WTC11 (cell line): Measurements from ENCODE around the gene RNGTT. TPM values are rescaled to one million over a fixed set of nuclear protein-coding genes. Genes with fewer than 3 reads are reported as not detected.

Experiments used
- AR ChIP-seq: fragments of 250-450 bp; sonication (Bioruptor Pico); IDR thresholded peaks from 2 replicates; pipeline ENCODE4 v1.9.0; 2021; ENCODE audit warnings: mild to moderate bottlenecking
- ATF2 ChIP-seq: sonication (generic); formaldehyde crosslinking; IDR thresholded peaks from 2 replicates; pipeline ENCODE4 v1.8.1; 2022; ENCODE audit warnings: low read depth, missing genetic modification reagents, borderline replicate concordance
- ELF4 ChIP-seq: sonication (generic); formaldehyde crosslinking; IDR thresholded peaks from 2 replicates; pipeline ENCODE4 v1.8.1; 2022; ENCODE audit warnings: low read depth, mild to moderate bottlenecking, moderate library complexity, missing genetic modification reagents
- EMX1 ChIP-seq: fragments of 250-450 bp; sonication (Bioruptor Pico); IDR thresholded peaks from 2 replicates; pipeline ENCODE4 v1.8.0; 2021; ENCODE audit warnings: mild to moderate bottlenecking
- FOXK1 ChIP-seq: sonication (generic); formaldehyde crosslinking; IDR thresholded peaks from 2 replicates; pipeline ENCODE4 v1.8.0; 2022; ENCODE audit warnings: mild to moderate bottlenecking, moderate library complexity, missing genetic modification reagents
- FOXP1 ChIP-seq: sonication (generic); formaldehyde crosslinking; IDR thresholded peaks from 2 replicates; pipeline ENCODE4 v1.8.0; 2022; ENCODE audit warnings: missing genetic modification reagents, mild to moderate bottlenecking, moderate library complexity, borderline replicate concordance
- IRF2 ChIP-seq: sonication (generic); formaldehyde crosslinking; IDR thresholded peaks from 2 replicates; pipeline ENCODE4 v1.8.0; 2022; ENCODE audit warnings: low read depth, missing genetic modification reagents, borderline replicate concordance
- NFE2L1 ChIP-seq: sonication (generic); formaldehyde crosslinking; IDR thresholded peaks from 2 replicates; pipeline ENCODE4 v1.8.1; 2023; ENCODE audit warnings: missing genetic modification reagents
- NR1H2 ChIP-seq: sonication (generic); formaldehyde crosslinking; IDR thresholded peaks from 2 replicates; pipeline ENCODE4 v1.9.0; 2021; ENCODE audit warnings: mild to moderate bottlenecking, moderate library complexity, missing genetic modification reagents
- NR2C2 ChIP-seq: sonication (generic); formaldehyde crosslinking; IDR thresholded peaks from 2 replicates; pipeline ENCODE4 v1.8.0; 2022; ENCODE audit warnings: mild to moderate bottlenecking, missing genetic modification reagents
- SMAD4 ChIP-seq: sonication (generic); formaldehyde crosslinking; IDR thresholded peaks from 2 replicates; pipeline ENCODE4 v1.8.0; 2022; ENCODE audit warnings: mild to moderate bottlenecking, missing genetic modification reagents
- TEAD1 ChIP-seq: sonication (generic); formaldehyde crosslinking; IDR thresholded peaks from 2 replicates; pipeline ENCODE4 v1.8.0; 2022; ENCODE audit warnings: mild to moderate bottlenecking, missing genetic modification reagents
- ZBTB43 ChIP-seq: sonication (generic); formaldehyde crosslinking; IDR thresholded peaks from 2 replicates; pipeline ENCODE4 v1.8.1; 2023; ENCODE audit warnings: mild to moderate bottlenecking, missing genetic modification reagents
- ZNF121 ChIP-seq: sonication (generic); formaldehyde crosslinking; IDR thresholded peaks from 2 replicates; pipeline ENCODE4 v1.8.0; 2023; ENCODE audit warnings: missing genetic modification reagents
- ZNF219 ChIP-seq: sonication (generic); formaldehyde crosslinking; IDR thresholded peaks from 2 replicates; pipeline ENCODE4 v1.8.0; 2023; ENCODE audit warnings: missing genetic modification reagents, mild to moderate bottlenecking, borderline replicate concordance
- ZNF263 ChIP-seq: sonication (generic); formaldehyde crosslinking; IDR thresholded peaks from 2 replicates; pipeline ENCODE4 v1.8.1; 2022; ENCODE audit warnings: low read depth, mild to moderate bottlenecking, moderate library complexity, missing genetic modification reagents
- ZNF396 ChIP-seq: fragments of 250-450 bp; sonication (Bioruptor Pico); IDR thresholded peaks from 2 replicates; pipeline ENCODE4 v1.8.0; 2021; ENCODE audit warnings: mild to moderate bottlenecking, moderate library complexity, borderline replicate concordance
- ZNF532 ChIP-seq: fragments of 250-450 bp; sonication (Bioruptor Pico); IDR thresholded peaks from 2 replicates; pipeline ENCODE4 v1.9.0; 2021; ENCODE audit warnings: mild to moderate bottlenecking, borderline replicate concordance
- ZNF671 ChIP-seq: fragments of 250-450 bp; sonication (Bioruptor Pico); IDR thresholded peaks from 2 replicates; pipeline ENCODE4 v1.8.0; 2021; ENCODE audit warnings: mild to moderate bottlenecking
- total RNA-seq: library from RNA; stranded (reverse); gene quantifications from 3 replicates; pipeline ENCODE4 v1.2.3, GENCODE V29; 2021
- TF ChIP-seq, protein P1 (sequence below): sonication (generic); formaldehyde crosslinking; IDR thresholded peaks from 2 replicates; pipeline ENCODE4 v1.8.0; 2023; ENCODE audit warnings: missing genetic modification reagents, mild to moderate bottlenecking, borderline replicate concordance
- TF ChIP-seq, protein P2 (sequence below): sonication (generic); formaldehyde crosslinking; IDR thresholded peaks from 2 replicates; pipeline ENCODE4 v1.8.0; 2022; ENCODE audit warnings: mild to moderate bottlenecking, missing genetic modification reagents
- TF ChIP-seq, protein P3 (sequence below): sonication (generic); formaldehyde crosslinking; IDR thresholded peaks from 2 replicates; pipeline ENCODE4 v1.8.1; 2022; ENCODE audit warnings: mild to moderate bottlenecking, moderate library complexity, missing genetic modification reagents

RNGTT gene
- total RNA-seq, 1 experiment from 2014 or later: 20.4 TPM

GRCh38 chr6:88963139-88964090 is at the start of gene RNGTT (continued):
- TF ChIP-seq, protein P1, sequence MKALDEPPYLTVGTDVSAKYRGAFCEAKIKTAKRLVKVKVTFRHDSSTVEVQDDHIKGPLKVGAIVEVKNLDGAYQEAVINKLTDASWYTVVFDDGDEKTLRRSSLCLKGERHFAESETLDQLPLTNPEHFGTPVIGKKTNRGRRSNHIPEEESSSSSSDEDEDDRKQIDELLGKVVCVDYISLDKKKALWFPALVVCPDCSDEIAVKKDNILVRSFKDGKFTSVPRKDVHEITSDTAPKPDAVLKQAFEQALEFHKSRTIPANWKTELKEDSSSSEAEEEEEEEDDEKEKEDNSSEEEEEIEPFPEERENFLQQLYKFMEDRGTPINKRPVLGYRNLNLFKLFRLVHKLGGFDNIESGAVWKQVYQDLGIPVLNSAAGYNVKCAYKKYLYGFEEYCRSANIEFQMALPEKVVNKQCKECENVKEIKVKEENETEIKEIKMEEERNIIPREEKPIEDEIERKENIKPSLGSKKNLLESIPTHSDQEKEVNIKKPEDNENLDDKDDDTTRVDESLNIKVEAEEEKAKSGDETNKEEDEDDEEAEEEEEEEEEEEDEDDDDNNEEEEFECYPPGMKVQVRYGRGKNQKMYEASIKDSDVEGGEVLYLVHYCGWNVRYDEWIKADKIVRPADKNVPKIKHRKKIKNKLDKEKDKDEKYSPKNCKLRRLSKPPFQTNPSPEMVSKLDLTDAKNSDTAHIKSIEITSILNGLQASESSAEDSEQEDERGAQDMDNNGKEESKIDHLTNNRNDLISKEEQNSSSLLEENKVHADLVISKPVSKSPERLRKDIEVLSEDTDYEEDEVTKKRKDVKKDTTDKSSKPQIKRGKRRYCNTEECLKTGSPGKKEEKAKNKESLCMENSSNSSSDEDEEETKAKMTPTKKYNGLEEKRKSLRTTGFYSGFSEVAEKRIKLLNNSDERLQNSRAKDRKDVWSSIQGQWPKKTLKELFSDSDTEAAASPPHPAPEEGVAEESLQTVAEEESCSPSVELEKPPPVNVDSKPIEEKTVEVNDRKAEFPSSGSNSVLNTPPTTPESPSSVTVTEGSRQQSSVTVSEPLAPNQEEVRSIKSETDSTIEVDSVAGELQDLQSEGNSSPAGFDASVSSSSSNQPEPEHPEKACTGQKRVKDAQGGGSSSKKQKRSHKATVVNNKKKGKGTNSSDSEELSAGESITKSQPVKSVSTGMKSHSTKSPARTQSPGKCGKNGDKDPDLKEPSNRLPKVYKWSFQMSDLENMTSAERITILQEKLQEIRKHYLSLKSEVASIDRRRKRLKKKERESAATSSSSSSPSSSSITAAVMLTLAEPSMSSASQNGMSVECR: peak; percentile 60; the same call in 1 of the 2 replicates
- TF ChIP-seq, protein P2, sequence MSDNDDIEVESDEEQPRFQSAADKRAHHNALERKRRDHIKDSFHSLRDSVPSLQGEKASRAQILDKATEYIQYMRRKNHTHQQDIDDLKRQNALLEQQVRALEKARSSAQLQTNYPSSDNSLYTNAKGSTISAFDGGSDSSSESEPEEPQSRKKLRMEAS (CRISPR knock-in tag): peak; percentile 70
- TF ChIP-seq NR2C2 (CRISPR knock-in tag) (peak; percentile 56; the same call in 1 of the 2 replicates), TEAD1 (CRISPR knock-in tag) (peak; percentile 27; the same call in 1 of the 2 replicates), IRF2 (CRISPR knock-in tag) (no peak), ZNF121 (no peak), ZNF219 (CRISPR knock-in tag) (no peak), ZNF671 (CRISPR knock-in tag) (no peak), AR (CRISPR knock-in tag) (no peak), ZNF396 (CRISPR knock-in tag) (no peak), ATF2 (no peak), NFE2L1 (CRISPR knock-in tag) (0 out of 2 replicates have a peak, but pooled peaks have one; percentile 10), EMX1 (no peak), FOXP1 (CRISPR knock-in tag) (peak; percentile 33), ZNF263 (CRISPR knock-in tag) (no peak), ZNF532 (CRISPR knock-in tag) (no peak), ZBTB43 (CRISPR knock-in tag) (no peak), ELF4 (CRISPR knock-in tag) (no peak), SMAD4 (CRISPR knock-in tag) (no peak), FOXK1 (CRISPR knock-in tag) (peak; percentile 42; the same call in 1 of the 2 replicates), NR1H2 (CRISPR knock-in tag) (no peak)
- TF ChIP-seq, protein P3, sequence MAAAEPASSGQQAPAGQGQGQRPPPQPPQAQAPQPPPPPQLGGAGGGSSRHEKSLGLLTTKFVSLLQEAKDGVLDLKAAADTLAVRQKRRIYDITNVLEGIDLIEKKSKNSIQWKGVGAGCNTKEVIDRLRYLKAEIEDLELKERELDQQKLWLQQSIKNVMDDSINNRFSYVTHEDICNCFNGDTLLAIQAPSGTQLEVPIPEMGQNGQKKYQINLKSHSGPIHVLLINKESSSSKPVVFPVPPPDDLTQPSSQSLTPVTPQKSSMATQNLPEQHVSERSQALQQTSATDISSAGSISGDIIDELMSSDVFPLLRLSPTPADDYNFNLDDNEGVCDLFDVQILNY (CRISPR knock-in tag): peak; percentile 25; the same call in 1 of the 2 replicates
